HUES6 (cell line): ENCODE results near the gene NCOA1.
"Not testable (repeated sequence)": the region's sequence is repeated elsewhere in the genome, so short reads cannot be mapped to it uniquely, and the experiment has no call there.

Experiments used
- H3K27ac ChIP-seq: 2 replicates; pipeline ENCODE4 v1.7.0; 2013; ENCODE audit warnings: low read depth, mild to moderate bottlenecking, low read length, inconsistent platforms
- H3K27me3 ChIP-seq: 2 replicates; pipeline ENCODE4 v1.6.1; 2013; ENCODE audit warnings: low read length; ENCODE audit not compliant: control insufficient read depth, insufficient read depth
- H3K36me3 ChIP-seq: 2 replicates; pipeline ENCODE4 v1.6.1; 2013; ENCODE audit warnings: low read length; ENCODE audit not compliant: control insufficient read depth, insufficient read depth
- H3K4me1 ChIP-seq: 2 replicates; pipeline ENCODE4 v1.6.1; 2013; ENCODE audit warnings: low read length; ENCODE audit not compliant: control insufficient read depth, insufficient read depth
- H3K4me3 ChIP-seq: 2 replicates; pipeline ENCODE4 v1.5.1; 2013; ENCODE audit warnings: low read depth, low read length
- H3K9ac ChIP-seq: one replicate; pipeline ENCODE4 v1.6.1; 2013; ENCODE audit warnings: mild to moderate bottlenecking, low read length
- H3K9me3 ChIP-seq: 2 replicates; pipeline ENCODE4 v1.6.1; 2013; ENCODE audit warnings: low read depth, low read length; ENCODE audit not compliant: control insufficient read depth, insufficient read depth

The NCOA1 gene

GRCh38 chr2:24515335-24515734, 24.3 kb downstream of the NCOA1 start:
- no peak overlapping the region for H3K4me3 ChIP-seq
- no peaks in the 10 kb centered on the region for H3K36me3 ChIP-seq
- no peaks in the 10 kb centered on the region for H3K9me3 ChIP-seq
- no peak overlapping the region for H3K27ac ChIP-seq
- no peaks in the 10 kb centered on the region for H3K4me1 ChIP-seq
- H3K27me3 ChIP-seq: no peaks in the 10 kb centered on the region
- H3K9ac ChIP-seq: no peak overlapping the region

GRCh38 chr2:24515831-24516230, 24.8 kb downstream of the NCOA1 start:
- no peaks in the 10 kb centered on the region for H3K36me3 ChIP-seq
- H3K4me3 ChIP-seq: no peak overlapping the region
- H3K27me3 ChIP-seq: no peaks in the 10 kb centered on the region
- H3K27ac ChIP-seq: no peak overlapping the region
- no peaks in the 10 kb centered on the region for H3K9me3 ChIP-seq
- H3K9ac ChIP-seq: no peak overlapping the region
- H3K4me1 ChIP-seq: no peaks in the 10 kb centered on the region

- Histone ChIP-seq H3K36me3 (no peaks in the 10 kb centered on the region), H3K9me3 (no peaks in the 10 kb centered on the region), H3K9ac (no peak overlapping the region), H3K4me3 (no peak overlapping the region), H3K4me1 (no peaks in the 10 kb centered on the region), H3K27me3 (no peaks in the 10 kb centered on the region), H3K27ac (no peak overlapping the region)
These were observed 26.2 kb downstream of the NCOA1 start for GRCh38 chr2:24517247-24517646.

- Histone ChIP-seq H3K4me3 (no peak overlapping the region), H3K9me3 (no peaks in the 10 kb centered on the region), H3K36me3 (no peaks in the 10 kb centered on the region), H3K4me1 (no peaks in the 10 kb centered on the region), H3K27ac (no peak overlapping the region), H3K9ac (no peak overlapping the region), H3K27me3 (no peaks in the 10 kb centered on the region)
These were observed 29.1 kb downstream of the NCOA1 start for GRCh38 chr2:24520175-24520574.

- Histone ChIP-seq H3K9ac (no peak overlapping the region), H3K27me3 (no peaks in the 10 kb centered on the region), H3K36me3 (no peaks in the 10 kb centered on the region), H3K4me1 (no peaks in the 10 kb centered on the region), H3K27ac (no peak overlapping the region), H3K4me3 (no peak overlapping the region), H3K9me3 (no peaks in the 10 kb centered on the region)
These were observed 30.3 kb downstream of the NCOA1 start for GRCh38 chr2:24521162-24521857.

GRCh38 chr2:24521975-24522639, 31.1 kb downstream of the NCOA1 start:
- H3K36me3 ChIP-seq: no peaks in the 10 kb centered on the region

GRCh38 chr2:24527536-24527935, 36.5 kb downstream of the NCOA1 start:
- H3K9me3 ChIP-seq: peaks cover 11% of the 10 kb centered on the region
- H3K4me3 ChIP-seq: no peak overlapping the region
- no peak overlapping the region for H3K27ac ChIP-seq
- no peak overlapping the region for H3K9ac ChIP-seq
- H3K4me1 ChIP-seq: no peaks in the 10 kb centered on the region
- no peaks in the 10 kb centered on the region for H3K27me3 ChIP-seq
- no peaks in the 10 kb centered on the region for H3K36me3 ChIP-seq

More at GRCh38 chr2:24521975-24522639, 31.1 kb downstream of the NCOA1 start:
- Histone ChIP-seq H3K27ac (no peak overlapping the region), H3K4me3 (no peak overlapping the region), H3K4me1 (no peaks in the 10 kb centered on the region), H3K9ac (no peak overlapping the region), H3K27me3 (no peaks in the 10 kb centered on the region), H3K9me3 (no peaks in the 10 kb centered on the region)

- H3K4me3 ChIP-seq: no peak overlapping the region
- no peaks in the 10 kb centered on the region for H3K4me1 ChIP-seq
- H3K27ac ChIP-seq: no peak overlapping the region
- no peaks in the 10 kb centered on the region for H3K36me3 ChIP-seq
- H3K27me3 ChIP-seq: no peaks in the 10 kb centered on the region
- no peak overlapping the region for H3K9ac ChIP-seq
- H3K9me3 ChIP-seq: peaks cover 11% of the 10 kb centered on the region
These were observed 39.7 kb downstream of the NCOA1 start for GRCh38 chr2:24530796-24531195.

- not testable (repeated sequence) for H3K4me3 ChIP-seq, H3K4me1 ChIP-seq, H3K36me3 ChIP-seq, H3K27me3 ChIP-seq, H3K9ac ChIP-seq, H3K27ac ChIP-seq
- peaks cover 11% of the 10 kb centered on the region for H3K9me3 ChIP-seq
These were observed 40.6 kb downstream of the NCOA1 start for GRCh38 chr2:24531610-24532009.

- H3K4me1 ChIP-seq, H3K9ac ChIP-seq, H3K27me3 ChIP-seq, H3K36me3 ChIP-seq, H3K27ac ChIP-seq, H3K4me3 ChIP-seq: not testable (repeated sequence)
- H3K9me3 ChIP-seq: peaks cover 11% of the 10 kb centered on the region
These were observed 41.0 kb downstream of the NCOA1 start for GRCh38 chr2:24532057-24532456.

GRCh38 chr2:24533574-24533973, 42.5 kb downstream of the NCOA1 start:
- not testable (repeated sequence) for H3K9ac ChIP-seq, H3K4me1 ChIP-seq, H3K27ac ChIP-seq, H3K36me3 ChIP-seq, H3K4me3 ChIP-seq, H3K27me3 ChIP-seq
- peaks cover 11% of the 10 kb centered on the region for H3K9me3 ChIP-seq
